Measurements from ENCODE around the gene KLK1.

Gene KLK1

DNA sequence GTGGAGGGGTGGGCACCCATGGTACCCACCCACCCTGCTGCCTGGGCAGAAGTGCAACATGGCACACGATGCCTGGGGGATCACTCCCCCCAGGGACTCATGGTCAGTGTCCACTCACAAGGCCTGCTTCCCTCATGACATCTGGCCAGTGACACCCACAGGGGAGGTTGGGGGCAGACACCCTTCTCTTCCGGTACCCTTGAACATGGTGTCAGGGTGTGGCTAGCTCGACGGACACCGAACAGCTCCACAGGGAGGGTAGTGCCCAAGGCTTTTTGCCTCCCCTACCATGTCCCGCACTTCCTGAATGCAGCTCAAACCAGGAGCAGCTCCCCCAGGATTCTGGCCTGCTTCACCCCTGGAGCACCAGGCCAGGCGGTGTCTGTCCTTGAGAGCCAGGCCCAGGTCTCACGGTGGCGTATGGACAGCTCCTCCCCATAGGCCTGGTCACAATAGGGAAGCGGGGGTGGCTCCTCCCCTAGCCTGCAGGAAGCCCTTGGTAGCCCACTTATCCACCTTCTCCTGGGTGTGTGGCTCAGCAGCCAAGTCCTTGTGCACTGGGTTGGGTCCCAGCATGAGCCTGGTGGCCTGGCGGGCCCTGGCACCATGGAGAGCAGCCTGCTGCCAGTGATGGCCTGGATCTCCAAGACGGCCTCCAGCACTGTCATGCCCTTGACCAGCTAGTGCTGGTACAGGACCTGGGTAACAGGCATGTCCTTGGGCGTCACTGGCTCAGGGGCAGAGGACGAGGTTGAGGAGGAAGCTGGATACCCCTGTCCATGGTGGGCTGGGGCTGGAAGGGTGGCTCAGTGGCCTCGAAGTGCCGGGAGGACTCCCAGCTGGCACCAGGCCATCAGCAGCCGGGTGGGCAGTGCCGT lies 25.6 kb downstream of the KLK1 start:
- H3K27ac ChIP-seq (ENCODE audit: low read length): no peak overlapping the region
- H3K36me3 ChIP-seq (replicated peaks; ENCODE audit: low read depth, low read length): peaks cover 67% of the 10 kb centered on the region

DNA sequence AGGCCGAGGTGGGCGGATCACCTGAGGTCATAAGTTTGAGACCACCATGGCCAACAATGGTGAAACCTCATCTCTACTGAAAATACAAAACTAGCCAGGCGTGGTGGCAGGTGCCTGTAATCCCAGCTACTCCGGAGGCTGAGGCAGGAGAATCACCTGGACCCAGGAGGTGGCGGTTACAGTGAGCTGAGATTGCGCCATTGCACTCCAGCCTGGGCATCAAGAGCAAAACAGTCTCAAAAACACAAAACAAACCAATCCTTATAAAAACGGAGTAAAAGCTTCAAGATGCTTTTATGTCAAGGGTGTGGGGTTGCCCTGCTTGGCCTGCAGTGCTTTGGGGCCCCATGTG lies 26.2 kb downstream of the KLK1 start:
- no peak for TF ChIP-seq EZH2phosphoT487 (IDR thresholded peaks at IDR 0.05; ENCODE audit: low read depth)
- TF ChIP-seq, protein P1, sequence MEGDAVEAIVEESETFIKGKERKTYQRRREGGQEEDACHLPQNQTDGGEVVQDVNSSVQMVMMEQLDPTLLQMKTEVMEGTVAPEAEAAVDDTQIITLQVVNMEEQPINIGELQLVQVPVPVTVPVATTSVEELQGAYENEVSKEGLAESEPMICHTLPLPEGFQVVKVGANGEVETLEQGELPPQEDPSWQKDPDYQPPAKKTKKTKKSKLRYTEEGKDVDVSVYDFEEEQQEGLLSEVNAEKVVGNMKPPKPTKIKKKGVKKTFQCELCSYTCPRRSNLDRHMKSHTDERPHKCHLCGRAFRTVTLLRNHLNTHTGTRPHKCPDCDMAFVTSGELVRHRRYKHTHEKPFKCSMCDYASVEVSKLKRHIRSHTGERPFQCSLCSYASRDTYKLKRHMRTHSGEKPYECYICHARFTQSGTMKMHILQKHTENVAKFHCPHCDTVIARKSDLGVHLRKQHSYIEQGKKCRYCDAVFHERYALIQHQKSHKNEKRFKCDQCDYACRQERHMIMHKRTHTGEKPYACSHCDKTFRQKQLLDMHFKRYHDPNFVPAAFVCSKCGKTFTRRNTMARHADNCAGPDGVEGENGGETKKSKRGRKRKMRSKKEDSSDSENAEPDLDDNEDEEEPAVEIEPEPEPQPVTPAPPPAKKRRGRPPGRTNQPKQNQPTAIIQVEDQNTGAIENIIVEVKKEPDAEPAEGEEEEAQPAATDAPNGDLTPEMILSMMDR (IDR thresholded peaks at IDR 0.05; ENCODE audit: low read depth, low read length): no peak
- Histone ChIP-seq H3K36me3 (replicated peaks; ENCODE audit: low read depth, low read length) (peaks cover 62% of the 10 kb centered on the region), H3K4me1 (ENCODE audit: low read length) (peaks cover 14% of the 10 kb centered on the region)

More for the DNA sequence above, 25.6 kb downstream of the KLK1 start:
- Histone ChIP-seq H3K4me3 (ENCODE audit: low read length) (no peak overlapping the region), H4K20me1 (ENCODE audit: insufficient read depth, low read length) (peaks cover 76% of the 10 kb centered on the region), H2AFZ (ENCODE audit: low read depth, low read length) (no peak overlapping the region), H3K9ac (ENCODE audit: low read length) (no peak overlapping the region), H3K79me2 (ENCODE audit: low read length) (peaks cover 44% of the 10 kb centered on the region), H3K9me3 (ENCODE audit: insufficient read depth, low read length) (no peaks in the 10 kb centered on the region), H3K27me3 (ENCODE audit: low read depth, low read length) (no peaks in the 10 kb centered on the region), H3K4me1 (ENCODE audit: low read length) (peaks cover 20% of the 10 kb centered on the region), H3K4me2 (ENCODE audit: low read length) (no peak overlapping the region)
- TF ChIP-seq, protein P1 (IDR thresholded peaks at IDR 0.05; ENCODE audit: low read depth, low read length): no peak
- TF ChIP-seq EZH2phosphoT487 (IDR thresholded peaks at IDR 0.05; ENCODE audit: low read depth): no peak

DNA sequence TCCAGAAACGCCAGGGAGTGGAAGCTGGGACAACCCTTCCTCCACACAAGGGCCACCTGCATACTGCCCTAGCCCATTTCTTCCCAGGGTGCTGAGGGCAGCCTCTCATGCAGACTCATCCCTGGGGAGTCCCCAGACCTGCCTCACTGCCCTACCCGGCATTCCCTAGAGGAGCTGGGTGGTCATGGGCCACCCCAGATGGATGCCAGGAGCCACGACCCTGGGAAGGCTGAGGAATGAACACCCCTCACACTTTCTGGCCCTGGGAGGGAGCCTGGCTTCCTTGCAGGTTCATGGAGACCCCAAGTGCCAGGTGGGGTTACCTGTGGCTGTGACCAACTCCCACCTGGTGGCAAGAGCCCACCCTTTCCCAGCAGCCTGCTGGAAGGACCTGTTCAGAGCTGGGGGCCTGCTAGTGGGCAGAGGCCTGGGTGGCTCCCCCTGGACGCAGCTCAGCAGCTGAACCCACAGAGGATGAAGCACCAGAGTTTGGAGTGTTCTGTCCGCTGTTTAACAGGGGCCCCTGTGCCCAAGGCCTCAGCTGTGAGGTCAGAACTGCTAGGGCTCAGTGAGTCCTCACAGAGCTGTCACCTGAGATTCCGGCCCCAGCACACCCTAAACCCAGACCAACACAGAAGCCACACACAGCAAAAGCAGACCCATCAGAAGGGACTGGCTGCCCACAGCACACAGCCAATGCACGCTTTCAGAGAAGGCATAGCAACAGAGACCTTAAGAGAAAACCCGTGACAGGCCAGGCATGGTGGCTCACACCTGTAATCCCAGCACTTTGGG lies 26.8 kb downstream of the KLK1 start:
- H3K4me3 ChIP-seq (ENCODE audit: low read length): no peak overlapping the region
- no peak overlapping the region for H3K9ac ChIP-seq (ENCODE audit: low read length)
- H2AFZ ChIP-seq (ENCODE audit: low read depth, low read length): no peak overlapping the region
- no peak overlapping the region for H3K27ac ChIP-seq (ENCODE audit: low read length)
- peaks cover 8% of the 10 kb centered on the region for H3K4me1 ChIP-seq (ENCODE audit: low read length)
- peaks cover 57% of the 10 kb centered on the region for H3K36me3 ChIP-seq (replicated peaks; ENCODE audit: low read depth, low read length)
- no peaks in the 10 kb centered on the region for H3K27me3 ChIP-seq (ENCODE audit: low read depth, low read length)
- no peak for TF ChIP-seq EZH2phosphoT487 (IDR thresholded peaks at IDR 0.05; ENCODE audit: low read depth)
- TF ChIP-seq, protein P1 (IDR thresholded peaks at IDR 0.05; ENCODE audit: low read depth, low read length): no peak
- no peaks in the 10 kb centered on the region for H3K9me3 ChIP-seq (ENCODE audit: insufficient read depth, low read length)
- H3K79me2 ChIP-seq (ENCODE audit: low read length): peaks cover 32% of the 10 kb centered on the region
- no peak overlapping the region for H3K4me2 ChIP-seq (ENCODE audit: low read length)
- peaks cover 65% of the 10 kb centered on the region for H4K20me1 ChIP-seq (ENCODE audit: insufficient read depth, low read length)

More for the DNA sequence above, 26.2 kb downstream of the KLK1 start:
- Histone ChIP-seq H4K20me1 (ENCODE audit: insufficient read depth, low read length) (peaks cover 70% of the 10 kb centered on the region), H3K4me2 (ENCODE audit: low read length) (no peak overlapping the region), H3K79me2 (ENCODE audit: low read length) (peaks cover 38% of the 10 kb centered on the region), H3K9ac (ENCODE audit: low read length) (no peak overlapping the region), H3K4me3 (ENCODE audit: low read length) (no peak overlapping the region), H3K27me3 (ENCODE audit: low read depth, low read length) (no peaks in the 10 kb centered on the region), H3K9me3 (ENCODE audit: insufficient read depth, low read length) (no peaks in the 10 kb centered on the region), H3K27ac (ENCODE audit: low read length) (no peak overlapping the region), H2AFZ (ENCODE audit: low read depth, low read length) (no peak overlapping the region)

DNA sequence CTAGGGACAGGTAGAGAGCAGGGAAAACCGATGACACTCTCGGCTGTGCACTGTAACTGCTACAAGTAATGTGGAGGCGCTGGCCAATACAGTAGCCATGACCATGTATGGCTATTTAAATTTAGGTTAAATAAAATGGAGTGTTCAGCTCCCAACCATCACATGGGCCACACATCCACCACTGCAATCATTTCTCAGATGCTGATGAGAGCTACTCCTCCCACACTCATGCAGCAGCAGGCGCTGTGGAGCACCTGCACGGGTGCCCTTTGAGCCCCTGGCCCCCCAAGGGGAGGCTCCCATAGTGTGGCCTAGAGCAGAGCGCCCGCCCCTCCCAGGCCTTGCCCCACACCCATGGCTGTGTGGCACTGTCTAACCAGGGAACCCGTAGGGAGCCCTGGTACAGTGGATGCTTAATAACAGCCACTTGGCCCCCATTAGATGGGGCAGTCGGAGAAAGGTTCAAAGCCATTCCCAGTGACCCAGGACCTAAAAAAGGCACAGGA lies 27.4 kb downstream of the KLK1 start:
- Histone ChIP-seq H3K4me3 (ENCODE audit: low read length) (no peak overlapping the region), H3K36me3 (replicated peaks; ENCODE audit: low read depth, low read length) (peaks cover 55% of the 10 kb centered on the region), H3K27ac (ENCODE audit: low read length) (no peak overlapping the region), H3K79me2 (ENCODE audit: low read length) (peaks cover 28% of the 10 kb centered on the region), H3K9ac (ENCODE audit: low read length) (no peak overlapping the region), H3K4me2 (ENCODE audit: low read length) (no peak overlapping the region), H3K27me3 (ENCODE audit: low read depth, low read length) (no peaks in the 10 kb centered on the region), H3K4me1 (ENCODE audit: low read length) (peaks cover 8% of the 10 kb centered on the region), H4K20me1 (ENCODE audit: insufficient read depth, low read length) (peaks cover 63% of the 10 kb centered on the region), H2AFZ (ENCODE audit: low read depth, low read length) (no peak overlapping the region), H3K9me3 (ENCODE audit: insufficient read depth, low read length) (no peaks in the 10 kb centered on the region)
- no peak for TF ChIP-seq EZH2phosphoT487 (IDR thresholded peaks at IDR 0.05; ENCODE audit: low read depth)
- TF ChIP-seq, protein P1 (IDR thresholded peaks at IDR 0.05; ENCODE audit: low read depth, low read length): peak; percentile 33
